HCT116 (cell line): Measurements from ENCODE around the gene ABTB1. TPM values are rescaled to one million over a fixed set of nuclear protein-coding genes. Genes with fewer than 3 reads are reported as not detected.

ENCODE experiments used
- ATAC-seq: fragments of 200-7000 bp; cut with Tn5 transposase; 2 replicates; pipeline ENCODE4 v1.9.1; 2020; ENCODE audit warnings: mild to moderate bottlenecking, moderate library complexity
- BruUV-seq: library from RNA; stranded (reverse); fragments of 400-500 nt; replicated peaks from 2 replicates; lab custom pipeline; 2021; lab: Mats Ljungman, UMichigan
- CTCF ChIA-PET: fragments of 300-600 bp; sonication (Branson Sonifier 250); formaldehyde crosslinking; loops from one replicate; lab custom pipeline; 2021; ENCODE audit warnings: antibody characterized with exemption; lab: Charles Lee
- POLR2A ChIA-PET: fragments of 300-600, 350-600 bp; sonication (Branson Sonifier 250); formaldehyde crosslinking; loops from one replicate; lab custom pipeline; 2021; ENCODE audit warnings: antibody characterized with exemption; lab: Charles Lee
- RAD21 ChIA-PET, 2 experiments: fragments of 300-600 bp; sonication (Branson Sonifier 250); formaldehyde crosslinking; loops; one replicate each; lab custom pipeline; 2023; ENCODE audit warnings: low total read pairs in 2 of 2; ENCODE audit not compliant: uncharacterized antibody in 2 of 2, unreplicated experiment in 2 of 2, low non-redundant PET in 1 of 2; lab: Charles Lee
- DNase-seq: peaks from one replicate; pipeline ENCODE4 v3.0.0-alpha.2; 2010; ENCODE audit warnings: low read depth, low spot score
- H2AFZ ChIP-seq: fragments of 200-600 bp; shearing (Covaris generic), sonication (generic); 2 replicates; pipeline ENCODE4 v1.6.1; 2017; ENCODE audit warnings: low read depth, mixed run types, mixed read lengths, antibody characterized with exemption, low read length; ENCODE audit not compliant: poor library complexity, severe bottlenecking
- H3K27ac ChIP-seq: 2 replicates; pipeline ENCODE4 v1.5.1; 2012; ENCODE audit warnings: low read depth, low read length
- H3K27me3 ChIP-seq: fragments of 200-600 bp; sonication (generic); 2 replicates; pipeline ENCODE4 v1.6.1; 2016; ENCODE audit warnings: mixed run types, low read length, mixed read lengths; ENCODE audit not compliant: insufficient read depth
- H3K36me3 ChIP-seq, 2 experiments: fragments of 200-500 bp in 1 of 2; fragments of 200-600 bp in 1 of 2; sonication (Bioruptor generic) in 1 of 2; sonication (generic) in 1 of 2; 2 replicates each; pipeline versions ENCODE4 v1.5.1 to v1.6.1; 2014 to 2016; ENCODE audit warnings: low read length in 2 of 2, inconsistent platforms in 1 of 2, mixed read lengths in 1 of 2, mixed run types in 1 of 2; ENCODE audit not compliant: insufficient read depth in 2 of 2, control insufficient read depth in 1 of 2
- H3K4me1 ChIP-seq, 2 experiments: fragments of 200-600 bp in 1 of 2; sonication (generic) in 1 of 2; 2 replicates each; pipeline versions ENCODE4 v1.5.1 to v1.6.1; 2012 to 2017; ENCODE audit warnings: low read length in 2 of 2, inconsistent platforms in 1 of 2, mild to moderate bottlenecking in 1 of 2, mixed read lengths in 1 of 2, mixed run types in 1 of 2, moderate library complexity in 1 of 2; ENCODE audit not compliant: insufficient read depth in 2 of 2, control insufficient read depth in 1 of 2
- H3K4me2 ChIP-seq: fragments of 200-600 bp; sonication (generic); 2 replicates; pipeline ENCODE4 v1.6.1; 2017; ENCODE audit warnings: mixed run types, low read length, mixed read lengths
- H3K4me3 ChIP-seq, 2 experiments: fragments of 200-600 bp in 1 of 2; sonication (generic) in 1 of 2; replicated peaks in 1 of 2; 2 replicates each; pipeline ENCODE4 v1.5.1; 2011 to 2016; ENCODE audit warnings: low read length in 2 of 2, control low read depth in 1 of 2, low read depth in 1 of 2, mild to moderate bottlenecking in 1 of 2, mixed read lengths in 1 of 2, mixed run types in 1 of 2
- H3K79me2 ChIP-seq: fragments of 200-600 bp; sonication (generic); 2 replicates; pipeline ENCODE4 v1.6.1; 2017; ENCODE audit warnings: mild to moderate bottlenecking, mixed run types, low read length, moderate library complexity, mixed read lengths; ENCODE audit not compliant: insufficient read depth
- H3K9ac ChIP-seq: fragments of 200-600 bp; sonication (generic); 2 replicates; pipeline ENCODE4 v1.6.1; 2016; ENCODE audit warnings: low read length, mixed read lengths
- H3K9me2 ChIP-seq: fragments of 200-600 bp; sonication (generic), shearing (Covaris generic); 2 replicates; pipeline ENCODE4 v1.6.1; 2017; ENCODE audit warnings: mixed run types, mild to moderate bottlenecking, moderate library complexity; ENCODE audit not compliant: insufficient read depth
- H3K9me3 ChIP-seq, 2 experiments: fragments of 200-500 bp in 1 of 2; fragments of 200-600 bp in 1 of 2; sonication (Bioruptor generic) in 1 of 2; sonication (generic) in 1 of 2; 2 replicates each; pipeline ENCODE4 v1.6.1; 2014 to 2017; ENCODE audit warnings: low read length in 2 of 2, mixed read lengths in 2 of 2, inconsistent platforms in 1 of 2, low read depth in 1 of 2, mild to moderate bottlenecking in 1 of 2, mixed run types in 1 of 2, moderate library complexity in 1 of 2; ENCODE audit not compliant: control insufficient read depth in 1 of 2, insufficient read depth in 1 of 2
- H4K20me1 ChIP-seq: fragments of 200-600 bp; sonication (generic), shearing (Covaris generic); 2 replicates; pipeline ENCODE4 v1.6.1; 2017; ENCODE audit warnings: mixed run types, mild to moderate bottlenecking, moderate library complexity; ENCODE audit not compliant: insufficient read depth
- CEBPB ChIP-seq: IDR thresholded peaks from 2 replicates; pipeline ENCODE4 v1.6.1; 2012; ENCODE audit warnings: low read depth
- FOSL1 ChIP-seq: IDR thresholded peaks from 2 replicates; pipeline ENCODE4 v1.6.1; 2012; ENCODE audit warnings: low read depth
- JUND ChIP-seq: IDR thresholded peaks from 2 replicates; pipeline ENCODE4 v1.6.1; 2012
- POLR2A ChIP-seq: IDR thresholded peaks from 2 replicates; pipeline ENCODE4 v1.7.0; 2011; ENCODE audit warnings: borderline replicate concordance; ENCODE audit not compliant: insufficient read depth, insufficient read length; ENCODE audit errors: extremely low read depth
- POLR2AphosphoS5 ChIP-seq: IDR thresholded peaks from 2 replicates; pipeline ENCODE4 v1.6.1; 2011; ENCODE audit warnings: mild to moderate bottlenecking, low read depth, low read length, moderate library complexity
- RAD21 ChIP-seq: IDR thresholded peaks from 2 replicates; pipeline ENCODE4 v1.6.1; 2012; ENCODE audit warnings: low read depth, mild to moderate bottlenecking
- SP1 ChIP-seq: IDR thresholded peaks from 2 replicates; pipeline ENCODE4 v1.6.1; 2012; ENCODE audit warnings: low read depth
- SRF ChIP-seq: IDR thresholded peaks from 2 replicates; pipeline ENCODE4 v1.6.1; 2012; ENCODE audit warnings: low read depth
- TCF7L2 ChIP-seq: IDR thresholded peaks from 2 replicates; pipeline ENCODE4 v1.7.0; 2011; ENCODE audit warnings: borderline replicate concordance, inconsistent platforms; ENCODE audit not compliant: insufficient read depth, insufficient read length; ENCODE audit errors: extremely low read depth
- YY1 ChIP-seq: IDR thresholded peaks from 2 replicates; pipeline ENCODE4 v1.6.1; 2011; ENCODE audit warnings: low read length, low read depth, moderate library complexity, mild to moderate bottlenecking; ENCODE audit not compliant: insufficient replicate concordance; ENCODE audit errors: extremely low read depth
- intact Hi-C: fragments of 100-400 bp; cut with micrococcal nuclease; formaldehyde crosslinking; loops from 2 replicates; pipeline ENCODE4 v1.10.0; 2022
- total RNA-seq: library from RNA; stranded (reverse); gene quantifications from one replicate; pipeline ENCODE4 v1.2.1, GENCODE V29; 2021; ENCODE audit not compliant: unreplicated experiment
- TF ChIP-seq, protein P1 (sequence below), 3 experiments: fragments of 200-600 bp in 1 of 3; sonication (generic) in 1 of 3; IDR thresholded peaks in 2 of 3; conservative IDR thresholded peaks in 1 of 3; 2 replicates each; pipeline ENCODE4 v1.5.1; 2012 to 2017; ENCODE audit warnings: low read depth in 2 of 3, low read length in 2 of 3, antibody characterized with exemption in 1 of 3, borderline replicate concordance in 1 of 3, control low read depth in 1 of 3, mild to moderate bottlenecking in 1 of 3, mixed read lengths in 1 of 3, mixed run types in 1 of 3, moderate library complexity in 1 of 3; ENCODE audit not compliant: insufficient read depth in 1 of 3
- TF ChIP-seq, protein P2 (sequence below): IDR thresholded peaks from 2 replicates; pipeline ENCODE4 v1.6.1; 2011; ENCODE audit warnings: mild to moderate bottlenecking, low read length, moderate library complexity; ENCODE audit not compliant: insufficient replicate concordance; ENCODE audit errors: extremely low read depth
- TF ChIP-seq, protein P3 (sequence below): IDR thresholded peaks from 2 replicates; pipeline ENCODE4 v1.6.1; 2012

Gene ABTB1
- total RNA-seq, 1 experiment from 2014 or later: 19.4 TPM

DNA sequence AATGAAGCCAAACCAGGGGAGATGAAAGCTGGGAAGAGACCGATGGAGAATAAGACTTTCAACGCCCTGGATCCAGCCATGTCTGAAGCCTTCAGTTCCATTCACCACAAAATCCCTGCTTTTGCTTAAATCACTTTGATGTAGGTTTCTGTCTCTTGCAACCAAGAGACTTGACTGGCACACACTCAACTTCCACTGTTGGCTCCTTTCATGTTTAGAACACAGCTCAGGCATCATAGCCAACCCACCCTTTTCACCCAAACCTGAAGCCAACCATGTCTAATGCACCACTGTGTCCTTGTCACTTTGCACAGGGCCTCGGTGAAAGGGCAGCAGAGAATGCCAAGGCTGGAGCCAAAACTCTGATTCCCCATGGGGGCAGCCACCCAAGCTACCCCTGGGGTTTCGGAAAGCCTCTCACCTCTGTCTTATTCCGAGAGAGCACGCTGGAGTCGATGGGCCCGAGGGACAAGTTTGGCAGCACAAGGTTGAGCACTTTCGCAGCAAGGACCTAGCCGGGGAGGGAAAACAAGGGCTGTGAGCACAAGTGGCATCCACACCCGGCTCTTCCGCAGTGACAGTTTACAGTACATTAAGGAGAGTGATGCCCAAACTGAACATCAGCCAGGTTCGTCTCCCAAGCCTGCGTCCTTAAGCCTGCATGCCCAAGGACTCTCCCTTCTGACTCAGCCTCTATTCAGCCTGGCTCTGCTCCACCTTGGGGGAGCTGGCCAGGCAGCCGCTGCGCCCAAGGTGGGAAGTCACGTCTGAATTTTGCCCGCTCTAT is 37.6 kb downstream of the ABTB1 start:
- Histone ChIP-seq H3K4me3 (no peak overlapping the region), H3K9ac (no peak overlapping the region), H3K4me1 (peaks cover 0 to 8% of the 10 kb centered on the region in 2 experiments; a peak in 1 of 4 replicates), H3K36me3 (no peaks in the 10 kb centered on the region), H3K27me3 (no peaks in the 10 kb centered on the region), H3K4me2 (no peak overlapping the region), H3K27ac (no peak overlapping the region), H2AFZ (no peak overlapping the region), H3K9me2 (no peaks in the 10 kb centered on the region), H4K20me1 (no peaks in the 10 kb centered on the region), H3K9me3 (no peaks in the 10 kb centered on the region), H3K79me2 (no peaks in the 10 kb centered on the region)
- RAD21 ChIA-PET: no interaction called here
- no TSS peak for BruUV-seq
- TF ChIP-seq POLR2AphosphoS5 (no peak), SP1 (no peak), JUND (no peak)
- TF ChIP-seq, protein P1, sequence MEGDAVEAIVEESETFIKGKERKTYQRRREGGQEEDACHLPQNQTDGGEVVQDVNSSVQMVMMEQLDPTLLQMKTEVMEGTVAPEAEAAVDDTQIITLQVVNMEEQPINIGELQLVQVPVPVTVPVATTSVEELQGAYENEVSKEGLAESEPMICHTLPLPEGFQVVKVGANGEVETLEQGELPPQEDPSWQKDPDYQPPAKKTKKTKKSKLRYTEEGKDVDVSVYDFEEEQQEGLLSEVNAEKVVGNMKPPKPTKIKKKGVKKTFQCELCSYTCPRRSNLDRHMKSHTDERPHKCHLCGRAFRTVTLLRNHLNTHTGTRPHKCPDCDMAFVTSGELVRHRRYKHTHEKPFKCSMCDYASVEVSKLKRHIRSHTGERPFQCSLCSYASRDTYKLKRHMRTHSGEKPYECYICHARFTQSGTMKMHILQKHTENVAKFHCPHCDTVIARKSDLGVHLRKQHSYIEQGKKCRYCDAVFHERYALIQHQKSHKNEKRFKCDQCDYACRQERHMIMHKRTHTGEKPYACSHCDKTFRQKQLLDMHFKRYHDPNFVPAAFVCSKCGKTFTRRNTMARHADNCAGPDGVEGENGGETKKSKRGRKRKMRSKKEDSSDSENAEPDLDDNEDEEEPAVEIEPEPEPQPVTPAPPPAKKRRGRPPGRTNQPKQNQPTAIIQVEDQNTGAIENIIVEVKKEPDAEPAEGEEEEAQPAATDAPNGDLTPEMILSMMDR (IDR thresholded peaks at IDR 0.05 in 2 of 3, conservative IDR thresholded peaks at IDR 0.05 in 1 of 3; ENCODE audit: borderline replicate concordance in 1 of 3, insufficient read depth in 1 of 3, low read depth in 2 of 3, low read length in 2 of 3): no peak
- no peak for DNase-seq
- intact Hi-C loops: no loop called here
- CTCF ChIA-PET: no interaction called here
- POLR2A ChIA-PET: interaction anchor here (0.9 kb wide), 1 partner anchor 11 kb away, joined by 3 read pairs; no protein-coding TSS in a partner anchor
- no peak for ATAC-seq

DNA sequence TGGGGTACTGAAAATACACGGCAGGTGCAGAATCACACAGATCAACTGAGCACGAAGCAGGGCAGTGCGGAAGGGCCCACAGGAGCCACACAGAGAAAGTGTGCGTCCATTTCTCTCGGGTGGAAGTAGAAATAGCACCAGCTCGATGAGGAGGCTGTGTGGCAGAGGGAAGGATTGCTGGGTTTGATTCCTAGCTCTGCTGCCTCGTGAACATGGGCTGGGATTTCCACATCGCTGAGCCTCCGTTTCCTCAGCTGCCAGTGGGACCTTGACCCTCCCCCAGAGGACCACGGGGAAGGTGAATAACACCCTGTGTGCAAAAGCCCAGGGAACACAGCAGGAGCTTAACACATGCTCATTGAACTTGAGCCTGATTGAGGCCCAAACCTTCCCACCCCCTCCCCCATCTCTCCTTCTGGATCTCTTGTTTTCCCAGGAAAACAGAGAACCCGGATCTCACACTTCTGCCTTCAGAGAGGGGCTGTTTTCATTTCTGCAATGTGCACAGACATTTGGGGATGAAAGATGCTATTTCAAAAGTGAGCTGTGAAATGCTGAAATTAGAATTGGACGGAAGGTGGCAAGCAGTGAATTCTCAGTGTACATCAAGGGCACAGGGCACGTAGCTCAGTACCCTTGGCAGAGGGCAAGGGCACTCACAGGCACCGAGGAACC is 38.4 kb downstream of the ABTB1 start:
- intact Hi-C loops: no loop called here
- H4K20me1 ChIP-seq: no peaks in the 10 kb centered on the region
- H3K36me3 ChIP-seq: no peaks in the 10 kb centered on the region
- no TSS peak for BruUV-seq
- no peaks in the 10 kb centered on the region for H3K79me2 ChIP-seq
- TF ChIP-seq, protein P2, sequence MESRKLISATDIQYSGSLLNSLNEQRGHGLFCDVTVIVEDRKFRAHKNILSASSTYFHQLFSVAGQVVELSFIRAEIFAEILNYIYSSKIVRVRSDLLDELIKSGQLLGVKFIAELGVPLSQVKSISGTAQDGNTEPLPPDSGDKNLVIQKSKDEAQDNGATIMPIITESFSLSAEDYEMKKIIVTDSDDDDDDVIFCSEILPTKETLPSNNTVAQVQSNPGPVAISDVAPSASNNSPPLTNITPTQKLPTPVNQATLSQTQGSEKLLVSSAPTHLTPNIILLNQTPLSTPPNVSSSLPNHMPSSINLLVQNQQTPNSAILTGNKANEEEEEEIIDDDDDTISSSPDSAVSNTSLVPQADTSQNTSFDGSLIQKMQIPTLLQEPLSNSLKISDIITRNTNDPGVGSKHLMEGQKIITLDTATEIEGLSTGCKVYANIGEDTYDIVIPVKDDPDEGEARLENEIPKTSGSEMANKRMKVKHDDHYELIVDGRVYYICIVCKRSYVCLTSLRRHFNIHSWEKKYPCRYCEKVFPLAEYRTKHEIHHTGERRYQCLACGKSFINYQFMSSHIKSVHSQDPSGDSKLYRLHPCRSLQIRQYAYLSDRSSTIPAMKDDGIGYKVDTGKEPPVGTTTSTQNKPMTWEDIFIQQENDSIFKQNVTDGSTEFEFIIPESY: no peak
- TF ChIP-seq, protein P3, sequence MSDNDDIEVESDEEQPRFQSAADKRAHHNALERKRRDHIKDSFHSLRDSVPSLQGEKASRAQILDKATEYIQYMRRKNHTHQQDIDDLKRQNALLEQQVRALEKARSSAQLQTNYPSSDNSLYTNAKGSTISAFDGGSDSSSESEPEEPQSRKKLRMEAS: no peak
- TF ChIP-seq TCF7L2: no peak
- no peak for TF ChIP-seq POLR2A
- TF ChIP-seq SRF: no peak
- no peak for TF ChIP-seq RAD21
- TF ChIP-seq CEBPB: no peak
- no peak for TF ChIP-seq YY1
- no peak for TF ChIP-seq JUND
- no peak for TF ChIP-seq FOSL1
- no peak overlapping the region for H2AFZ ChIP-seq
- CTCF ChIA-PET: no interaction called here
- no peaks in the 10 kb centered on the region for H3K9me3 ChIP-seq
- no peak overlapping the region for H3K27ac ChIP-seq
- POLR2A ChIA-PET: interaction anchor here (0.9 kb wide), 1 partner anchor 12 kb away, joined by 3 read pairs; no protein-coding TSS in a partner anchor
- no peak for DNase-seq
- no peak for ATAC-seq
- no peak overlapping the region for H3K4me3 ChIP-seq
- peaks cover 0 to 8% of the 10 kb centered on the region in 2 experiments; a peak in 1 of 4 replicates for H3K4me1 ChIP-seq
- no peak overlapping the region for H3K9ac ChIP-seq
- RAD21 ChIA-PET: no interaction called here
- H3K4me2 ChIP-seq: no peak overlapping the region
- no peaks in the 10 kb centered on the region for H3K27me3 ChIP-seq
- H3K9me2 ChIP-seq: no peaks in the 10 kb centered on the region
